Brain pericyte (primary cell): ENCODE results near the gene ETV6.

Experiments used
- DNase-seq: peaks from one replicate; pipeline ENCODE4 v3.0.0-alpha.2; 2012; ENCODE audit warnings: low read depth, low spot score

ETV6 gene

GRCh38 chr12:11739980-11740577, 90.6 kb downstream of the ETV6 start:
- no peak for DNase-seq

- DNase-seq = no peak
These were observed 92.1 kb downstream of the ETV6 start for GRCh38 chr12:11741434-11742092.

- DNase-seq = no peak
These were observed 94.2 kb downstream of the ETV6 start for GRCh38 chr12:11743423-11744409.

GRCh38 chr12:11744410-11744801, 94.9 kb downstream of the ETV6 start:
- no peak for DNase-seq

GRCh38 chr12:11745113-11745512, 95.6 kb downstream of the ETV6 start:
- no peak for DNase-seq

- no peak for DNase-seq
These were observed 96.7 kb downstream of the ETV6 start for GRCh38 chr12:11746024-11746771.

GRCh38 chr12:11746940-11747716, 97.7 kb downstream of the ETV6 start:
- no peak for DNase-seq

GRCh38 chr12:11747969-11748368, 98.5 kb downstream of the ETV6 start:
- DNase-seq = no peak

- no peak for DNase-seq
These were observed 99.4 kb downstream of the ETV6 start for GRCh38 chr12:11748903-11749302.

GRCh38 chr12:11749943-11750690, 100.6 kb downstream of the ETV6 start:
- DNase-seq = no peak

- DNase-seq = no peak
These were observed 103.1 kb downstream of the ETV6 start for GRCh38 chr12:11752403-11753149.

GRCh38 chr12:11753150-11753499, 103.7 kb downstream of the ETV6 start:
- DNase-seq = no peak

- no peak for DNase-seq
These were observed 104.4 kb downstream of the ETV6 start for GRCh38 chr12:11753826-11754225.

GRCh38 chr12:11754256-11754655, 104.8 kb downstream of the ETV6 start:
- no peak for DNase-seq

- no peak for DNase-seq
These were observed 105.9 kb downstream of the ETV6 start for GRCh38 chr12:11755302-11755930.

GRCh38 chr12:11756022-11756421, 106.5 kb downstream of the ETV6 start:
- DNase-seq = no peak

GRCh38 chr12:11756523-11756922, 107.0 kb downstream of the ETV6 start:
- DNase-seq = no peak

- DNase-seq = no peak
These were observed 107.6 kb downstream of the ETV6 start for GRCh38 chr12:11757095-11757494.

- DNase-seq = no peak
These were observed 108.1 kb downstream of the ETV6 start for GRCh38 chr12:11757531-11757930.
